IMR-90 (cell line): ENCODE data around the gene ABCC4. TPM values are rescaled to one million over a fixed set of nuclear protein-coding genes. Genes with fewer than 3 reads are reported as not detected.
A peak's percentile ranks its signal among the peaks of the same experiment; 100 is the strongest.

Experiments used
- ATAC-seq: fragments of 200-7000 bp; cut with Tn5 transposase; 2 replicates; pipeline ENCODE4 v1.9.1; 2020; ENCODE audit warnings: low read depth, mild to moderate bottlenecking, moderate library complexity
- BruUV-seq: library from RNA; stranded (reverse); fragments of 400-500 nt; replicated peaks from 2 replicates; lab custom pipeline; 2021; lab: Mats Ljungman, UMichigan
- CTCF ChIA-PET: fragments of 300-600 bp; formaldehyde crosslinking; extraction: SDS; loops from one replicate; lab custom pipeline; 2021; ENCODE audit warnings: antibody characterized with exemption; lab: Yijun Ruan, JAX
- POLR2A ChIA-PET: fragments of 300-600 bp; sonication (Branson Sonifier 250); formaldehyde crosslinking; loops from one replicate; lab custom pipeline; 2022; ENCODE audit warnings: antibody characterized with exemption; ENCODE audit not compliant: unreplicated experiment; lab: Charles Lee
- DNase-seq: peaks from one replicate; pipeline ENCODE4 v3.0.0; 2013
- H2AFZ ChIP-seq: replicated peaks from 2 replicates; pipeline ENCODE3; 2013; ENCODE audit warnings: low read length, mild to moderate bottlenecking; ENCODE audit not compliant: poor library complexity
- H2AK5ac ChIP-seq: 2 replicates; pipeline ENCODE4 v1.6.1; 2013; ENCODE audit warnings: low read depth, low read length, inconsistent platforms
- H2AK9ac ChIP-seq: replicated peaks from 2 replicates; pipeline ENCODE3; 2013; ENCODE audit warnings: mild to moderate bottlenecking, low read depth, low read length, moderate library complexity; ENCODE audit not compliant: poor library complexity
- H2BK120ac ChIP-seq: 2 replicates; pipeline ENCODE4 v1.6.1; 2013; ENCODE audit warnings: low read depth, low read length, inconsistent platforms
- H2BK15ac ChIP-seq: 3 replicates; pipeline ENCODE4 v1.6.1; 2013; ENCODE audit warnings: low read depth, low read length, inconsistent platforms
- H2BK20ac ChIP-seq: 2 replicates; pipeline ENCODE4 v1.6.1; 2013; ENCODE audit warnings: low read depth, mild to moderate bottlenecking, inconsistent platforms, low read length, moderate library complexity
- H2BK5ac ChIP-seq: 2 replicates; pipeline ENCODE4 v1.6.1; 2013; ENCODE audit warnings: mild to moderate bottlenecking, low read depth, low read length, inconsistent platforms; ENCODE audit not compliant: poor library complexity, severe bottlenecking
- H3K14ac ChIP-seq: replicated peaks from 2 replicates; pipeline ENCODE4 v1.6.1; 2013; ENCODE audit warnings: low read depth, low read length, inconsistent platforms
- H3K18ac ChIP-seq: 2 replicates; pipeline ENCODE4 v1.6.1; 2013; ENCODE audit warnings: low read depth, low read length, control low read depth
- H3K23ac ChIP-seq: 2 replicates; pipeline ENCODE4 v1.6.1; 2013; ENCODE audit warnings: low read depth, low read length, inconsistent platforms
- H3K27ac ChIP-seq: 2 replicates; pipeline ENCODE4 v1.5.1; 2013; ENCODE audit warnings: mild to moderate bottlenecking, control low read depth, low read length; ENCODE audit not compliant: insufficient read depth
- H3K27me3 ChIP-seq: 2 replicates; pipeline ENCODE4 v1.6.1; 2013; ENCODE audit warnings: low read length; ENCODE audit not compliant: control insufficient read depth, insufficient read depth
- H3K36me3 ChIP-seq: 2 replicates; pipeline ENCODE4 v1.6.1; 2013; ENCODE audit warnings: low read length, mixed read lengths; ENCODE audit not compliant: control insufficient read depth, insufficient read depth
- H3K4ac ChIP-seq: 2 replicates; pipeline ENCODE4 v1.6.1; 2013; ENCODE audit warnings: low read depth, low read length, inconsistent platforms
- H3K4me1 ChIP-seq: 2 replicates; pipeline ENCODE4 v1.6.1; 2013; ENCODE audit warnings: low read length, mixed read lengths; ENCODE audit not compliant: control insufficient read depth, insufficient read depth
- H3K4me2 ChIP-seq: 2 replicates; pipeline ENCODE4 v1.6.1; 2013; ENCODE audit warnings: low read depth, mild to moderate bottlenecking, control low read depth, low read length, moderate library complexity
- H3K4me3 ChIP-seq: 2 replicates; pipeline ENCODE4 v1.5.1; 2013; ENCODE audit warnings: low read depth, mild to moderate bottlenecking, control low read depth, low read length, moderate library complexity; ENCODE audit not compliant: insufficient read depth
- H3K56ac ChIP-seq: 2 replicates; pipeline ENCODE4 v1.6.1; 2013; ENCODE audit warnings: low read length, inconsistent platforms; ENCODE audit not compliant: insufficient read depth; ENCODE audit errors: extremely low read depth
- H3K79me1 ChIP-seq, 2 experiments: 2 replicates each; pipeline ENCODE4 v1.6.1; 2013; ENCODE audit warnings: low read length in 2 of 2, inconsistent platforms in 1 of 2, low read depth in 1 of 2
- H3K9ac ChIP-seq: 2 replicates; pipeline ENCODE4 v1.6.1; 2013; ENCODE audit warnings: low read depth, low read length, control low read depth
- H3K9me1 ChIP-seq: 2 replicates; pipeline ENCODE4 v1.6.1; 2013; ENCODE audit warnings: low read length, inconsistent platforms; ENCODE audit not compliant: insufficient read depth
- H3K9me3 ChIP-seq: 2 replicates; pipeline ENCODE4 v1.6.1; 2013; ENCODE audit warnings: low read length; ENCODE audit not compliant: control insufficient read depth, insufficient read depth
- H4K20me1 ChIP-seq: 2 replicates; pipeline ENCODE4 v1.6.1; 2013; ENCODE audit warnings: low read length, inconsistent platforms; ENCODE audit not compliant: insufficient read depth
- H4K5ac ChIP-seq: 2 replicates; pipeline ENCODE4 v1.6.1; 2013; ENCODE audit warnings: mild to moderate bottlenecking, low read depth, low read length, control low read depth
- H4K8ac ChIP-seq, 2 experiments: 2 replicates each; pipeline ENCODE4 v1.6.1; 2013; ENCODE audit warnings: low read depth in 2 of 2, low read length in 2 of 2, control low read depth in 1 of 2, inconsistent platforms in 1 of 2
- H4K91ac ChIP-seq: 2 replicates; pipeline ENCODE4 v1.6.1; 2013; ENCODE audit warnings: low read depth, low read length, inconsistent platforms; ENCODE audit not compliant: insufficient read depth
- RFX5 ChIP-seq: IDR thresholded peaks from 2 replicates; pipeline ENCODE4 v1.8.0; 2012; ENCODE audit warnings: low read depth, mild to moderate bottlenecking, low read length, moderate library complexity
- WGBS, 2 experiments: methylation state at CpG; one replicate each; pipeline versions ENCODE4 v1.1.5 to v1.1.7; 2013; ENCODE audit warnings: missing lambda C conversion rate in 2 of 2; ENCODE audit not compliant: insufficient read length in 1 of 2; ENCODE audit errors: extremely low coverage in 2 of 2; 5-methylcytosine and 5-hydroxymethylcytosine counted together
- dilution Hi-C: fragments of 300-500 bp; cut with HindIII; formaldehyde crosslinking; loops from one replicate; pipeline ENCODE4 v1.14.3; 2018; ENCODE audit warnings: low sequenced_read_pairs; ENCODE audit not compliant: unreplicated experiment
- in situ Hi-C: fragments of 300-500 bp; cut with MboI; formaldehyde crosslinking; loops from 3 replicates; pipeline ENCODE4 v1.14.3; 2019; ENCODE audit warnings: low sequenced_read_pairs, inconsistent platforms, mixed read lengths
- intact Hi-C: fragments of 100-400 bp; cut with micrococcal nuclease; formaldehyde crosslinking; loops from 2 replicates; pipeline ENCODE4 v1.10.0; 2022
- polyA plus RNA-seq, 3 experiments: library from polyadenylated mRNA; depleted of rRNA; stranded (reverse); fragments of >200 nt; gene quantifications; 2 replicates each; pipeline ENCODE4 v1.2.3, GENCODE V29; 2012; ENCODE audit warnings: low replicate concordance in 1 of 3
- total RNA-seq: library from RNA; depleted of rRNA; stranded (reverse); fragments of >200 nt; gene quantifications from 2 replicates; pipeline ENCODE4 v1.2.3, GENCODE V29; 2012

ABCC4 gene
- total and polyA plus RNA-seq, 2 of the 4 experiments (the other 2 are of a cell fraction): 16.6 to 41.4 TPM

GRCh38 chr13:95261956-95262355, 39.3 kb downstream of the ABCC4 start:
- no peak overlapping the region for H3K4me3 ChIP-seq
- no peak overlapping the region for H3K9ac ChIP-seq
- peaks cover 8% of the 10 kb centered on the region for H3K4me1 ChIP-seq
- peak overlapping the region; percentile 48 for H3K14ac ChIP-seq
- peak overlapping the region; percentile 48; the same call in 1 of the 2 replicates for H4K91ac ChIP-seq
- H2BK120ac ChIP-seq: peak overlapping the region; percentile 42
- dilution Hi-C loops: no loop called here
- H3K18ac ChIP-seq: no peak overlapping the region; the same call in 1 of the 2 replicates
- H3K27me3 ChIP-seq: no peaks in the 10 kb centered on the region
- H3K4me2 ChIP-seq: no peak overlapping the region
- TF ChIP-seq RFX5: no peak
- H3K36me3 ChIP-seq: peaks cover 29% of the 10 kb centered on the region
- 0 out of 2 replicates have a peak overlapping the region, but pooled peaks have one; percentile 12 for H4K5ac ChIP-seq
- H3K9me1 ChIP-seq: peaks cover 17% of the 10 kb centered on the region
- H2BK15ac ChIP-seq: peak overlapping the region; percentile 63; the same call in 1 of the 3 replicates
- in situ Hi-C loops: no loop called here
- intact Hi-C loops: no loop called here
- DNase-seq (no peak), ATAC-seq (no peak)
- no peak overlapping the region for H2AK9ac ChIP-seq
- no peaks in the 10 kb centered on the region for H4K20me1 ChIP-seq
- H3K27ac ChIP-seq: no peak overlapping the region
- no peaks in the 10 kb centered on the region for H3K9me3 ChIP-seq
- BruUV-seq: no TSS peak
- peak overlapping the region in 1 of 2 experiments; percentile 63; a peak in 1 of 4 replicates for H4K8ac ChIP-seq
- no peak overlapping the region for H2BK20ac ChIP-seq
- WGBS, 2 experiments: no CpG with 5 or more reads among the region's 3 CpGs
- H2AK5ac ChIP-seq: peak overlapping the region; percentile 72
- ChIA-PET CTCF (no interaction called here), POLR2A (no interaction called here)
- peaks cover 37 to 76% of the 10 kb centered on the region in 2 experiments for H3K79me1 ChIP-seq
- H2AFZ ChIP-seq: no peak overlapping the region
- peak overlapping the region; percentile 15 for H3K4ac ChIP-seq
- H3K23ac ChIP-seq: no peak overlapping the region
- no peak overlapping the region for H3K56ac ChIP-seq
- peak overlapping the region; percentile 3 for H2BK5ac ChIP-seq
